Stomach (tissue), 4 donors: Measurements from ENCODE around the gene NCOA3.

Source experiments
- POLR2AphosphoS5 ChIP-seq, 3 donors: sonication (generic); formaldehyde crosslinking; IDR thresholded peaks; one replicate each; pipeline ENCODE4 v1.6.1; 2016; ENCODE audit warnings: antibody characterized with exemption in 3 of 3
- TF ChIP-seq, protein P1 (sequence below), 7 experiments: fragments of 450-650 bp in 4 of 7; fragments of 200-600 bp in 3 of 7; sonication (generic) in 3 of 7; IDR thresholded peaks; one replicate each; pipeline ENCODE4 v1.5.1; 2016 to 2019; ENCODE audit warnings: antibody characterized with exemption in 7 of 7, control low read depth in 2 of 7, mild to moderate bottlenecking in 1 of 7

DNA sequence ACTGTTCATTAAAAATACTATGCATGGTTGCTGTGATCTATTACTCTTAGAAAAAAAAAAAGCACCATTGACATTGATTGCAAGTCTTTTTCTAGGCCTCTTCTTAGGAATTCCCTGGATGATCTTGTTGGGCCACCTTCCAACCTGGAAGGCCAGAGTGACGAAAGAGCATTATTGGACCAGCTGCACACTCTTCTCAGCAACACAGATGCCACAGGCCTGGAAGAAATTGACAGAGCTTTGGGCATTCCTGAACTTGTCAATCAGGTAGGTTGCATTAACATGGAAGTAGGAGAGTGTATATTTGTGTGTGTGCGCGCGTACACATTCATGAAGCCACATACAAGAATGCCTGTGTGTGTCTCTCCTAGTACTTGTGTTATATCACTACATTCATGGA is 140.4 kb downstream of the NCOA3 start:
- TF ChIP-seq, protein P1, sequence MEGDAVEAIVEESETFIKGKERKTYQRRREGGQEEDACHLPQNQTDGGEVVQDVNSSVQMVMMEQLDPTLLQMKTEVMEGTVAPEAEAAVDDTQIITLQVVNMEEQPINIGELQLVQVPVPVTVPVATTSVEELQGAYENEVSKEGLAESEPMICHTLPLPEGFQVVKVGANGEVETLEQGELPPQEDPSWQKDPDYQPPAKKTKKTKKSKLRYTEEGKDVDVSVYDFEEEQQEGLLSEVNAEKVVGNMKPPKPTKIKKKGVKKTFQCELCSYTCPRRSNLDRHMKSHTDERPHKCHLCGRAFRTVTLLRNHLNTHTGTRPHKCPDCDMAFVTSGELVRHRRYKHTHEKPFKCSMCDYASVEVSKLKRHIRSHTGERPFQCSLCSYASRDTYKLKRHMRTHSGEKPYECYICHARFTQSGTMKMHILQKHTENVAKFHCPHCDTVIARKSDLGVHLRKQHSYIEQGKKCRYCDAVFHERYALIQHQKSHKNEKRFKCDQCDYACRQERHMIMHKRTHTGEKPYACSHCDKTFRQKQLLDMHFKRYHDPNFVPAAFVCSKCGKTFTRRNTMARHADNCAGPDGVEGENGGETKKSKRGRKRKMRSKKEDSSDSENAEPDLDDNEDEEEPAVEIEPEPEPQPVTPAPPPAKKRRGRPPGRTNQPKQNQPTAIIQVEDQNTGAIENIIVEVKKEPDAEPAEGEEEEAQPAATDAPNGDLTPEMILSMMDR (IDR thresholded peaks at IDR 0.05): no peak
- TF ChIP-seq POLR2AphosphoS5 (IDR thresholded peaks at IDR 0.05): no peak
